ENCODE measurements around the gene PTPRG. TPM values are rescaled to one million over a fixed set of nuclear protein-coding genes. Genes with fewer than 3 reads are reported as not detected.

PTPRG gene
- total and polyA plus RNA-seq, 10 of the 15 experiments (the other 5 are each of a cell fraction or from before 2014, with no cell fraction given) = 0.29 to 20.7 (median 1.4) TPM

DNA sequence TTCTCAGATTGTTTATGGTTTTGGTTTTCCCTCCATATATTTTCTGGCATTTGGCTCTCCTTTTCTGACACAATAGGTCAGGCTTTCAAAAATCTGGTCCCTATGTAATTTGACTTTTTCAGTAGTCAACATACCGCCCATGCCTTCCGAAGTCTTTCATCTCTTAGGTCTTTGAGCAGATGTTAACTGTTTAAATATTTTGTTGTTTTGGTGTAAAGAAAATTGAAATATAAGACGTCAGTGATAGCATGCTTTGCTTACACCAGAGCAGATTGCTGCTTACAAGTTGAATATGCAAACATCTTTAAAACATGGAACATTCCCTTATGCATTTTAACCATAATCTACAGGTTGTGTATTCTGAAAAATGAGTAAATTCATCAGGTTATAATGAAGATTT is 233.0 kb downstream of the PTPRG start:
- SMC1A ChIA-PET (ENCODE audit: uncharacterized antibody, unreplicated experiment) = interaction anchor here (2.1 kb wide), 1 partner anchor 11 kb away, joined by 9 read pairs; no protein-coding TSS in a partner anchor
- in situ Hi-C loops (cut with MboI) = no loop called here

DNA sequence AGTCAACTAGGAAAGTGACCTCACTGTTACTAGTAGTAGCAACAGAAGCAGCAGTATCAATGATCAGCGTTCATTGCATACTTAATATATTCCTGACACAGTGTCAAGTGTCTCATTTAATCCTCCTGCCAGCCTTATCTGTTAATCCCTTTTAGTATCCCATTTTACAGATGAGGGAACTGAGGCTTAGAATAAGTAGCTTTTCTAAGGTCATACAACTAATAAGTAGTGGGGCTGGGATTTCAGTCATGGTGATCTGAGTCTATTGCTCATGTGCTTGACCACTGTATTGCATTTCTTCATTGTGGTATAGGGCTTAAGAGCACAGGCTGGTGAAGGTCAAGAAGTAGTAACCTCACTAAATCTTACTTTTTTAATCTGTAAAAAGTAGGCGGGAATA is 233.6 kb downstream of the PTPRG start:
- no peaks in the 10 kb centered on the region for H4K20me1 ChIP-seq (ENCODE audit: control insufficient read depth, insufficient read depth)
- no TSS peak for BruUV-seq (replicated peaks)
- H3K4me3 ChIP-seq = no peak overlapping the region
- TF ChIP-seq KLF5 (IDR thresholded peaks at IDR 0.05; ENCODE audit: partially characterized antibody) = no peak
- TF ChIP-seq WRNIP1 (IDR thresholded peaks at IDR 0.05; ENCODE audit: borderline replicate concordance, low read depth, low read length) = no peak
- no peak for TF ChIP-seq CHD2 (IDR thresholded peaks at IDR 0.05; ENCODE audit: borderline replicate concordance, low read depth, low read length)
- no peak for TF ChIP-seq SREBF1 (IDR thresholded peaks at IDR 0.05; ENCODE audit: low read length)
- H2AFZ ChIP-seq (ENCODE audit: control insufficient read depth, low read depth, low read length) = no peak overlapping the region
- no peaks in the 10 kb centered on the region; a peak in 2 of 4 replicates for H3K27me3 ChIP-seq (replicated peaks in 1 of 2; ENCODE audit: control insufficient read depth in 2 of 2, insufficient read depth in 2 of 2, low read length in 1 of 2)
- intact Hi-C loops (cut with micrococcal nuclease; ENCODE audit: unreplicated experiment) (no loop called here), in situ Hi-C loops (cut with MboI) (no loop called here)
- no peak overlapping the region for H3K9ac ChIP-seq (ENCODE audit: control insufficient read depth, insufficient read depth, low read length)
- ChIA-PET SMC1A (ENCODE audit: uncharacterized antibody, unreplicated experiment) (interaction anchor here (2.0 to 2.1 kb wide), 2 partner anchors 11 to 19 kb away, joined by 7 to 9 read pairs; no protein-coding TSS in a partner anchor), POLR2A (no interaction called here), CTCF (no interaction called here), RAD21 (ENCODE audit: unreplicated experiment) (no interaction called here)
- no peaks in the 10 kb centered on the region for H3K36me3 ChIP-seq (ENCODE audit: control insufficient read depth in 2 of 2, insufficient read depth in 2 of 2, low read length in 1 of 2)
- FAIRE-seq (no peak), DNase-seq (ENCODE audit: low read depth, low spot score) (no peak), ATAC-seq (no peak)
- no peak overlapping the region for H3K4me2 ChIP-seq (ENCODE audit: control insufficient read depth, insufficient read depth)
- H3K79me2 ChIP-seq (ENCODE audit: control insufficient read depth, insufficient read depth, low read length) = no peaks in the 10 kb centered on the region
- H3K27ac ChIP-seq (ENCODE audit: control insufficient read depth, insufficient read depth) = no peak overlapping the region
- WGBS (ENCODE audit: insufficient coverage, insufficient replicate concordance, low lambda C conversion rate, missing lambda C conversion rate) = 50% methylated on average over 2 of the region's 2 CpGs
- H3K9me3 ChIP-seq (replicated peaks; ENCODE audit: control insufficient read depth, insufficient read depth, low read length) = no peaks in the 10 kb centered on the region
- no peaks in the 10 kb centered on the region for H3K4me1 ChIP-seq (ENCODE audit: control insufficient read depth, insufficient read depth, low read length)

More for the DNA sequence above, 233.0 kb downstream of the PTPRG start:
- ChIA-PET POLR2A (no interaction called here), RAD21 (ENCODE audit: unreplicated experiment) (no interaction called here), CTCF (no interaction called here)
- DNase-seq (ENCODE audit: low read depth, low spot score) (no peak), FAIRE-seq (no peak), ATAC-seq (no peak)
- H3K9ac ChIP-seq (ENCODE audit: control insufficient read depth, insufficient read depth, low read length) = no peak overlapping the region
- WGBS (ENCODE audit: insufficient coverage, insufficient replicate concordance, low lambda C conversion rate, missing lambda C conversion rate) = 42% methylated on average over 3 of the region's 3 CpGs
- H3K4me3 ChIP-seq = no peak overlapping the region
- H3K9me3 ChIP-seq (replicated peaks; ENCODE audit: control insufficient read depth, insufficient read depth, low read length) = no peaks in the 10 kb centered on the region
- H3K27me3 ChIP-seq (replicated peaks in 1 of 2; ENCODE audit: control insufficient read depth in 2 of 2, insufficient read depth in 2 of 2, low read length in 1 of 2) = no peaks in the 10 kb centered on the region; a peak in 2 of 4 replicates
- no peaks in the 10 kb centered on the region for H3K79me2 ChIP-seq (ENCODE audit: control insufficient read depth, insufficient read depth, low read length)
- no peaks in the 10 kb centered on the region for H3K4me1 ChIP-seq (ENCODE audit: control insufficient read depth, insufficient read depth, low read length)
- intact Hi-C loops (cut with micrococcal nuclease; ENCODE audit: unreplicated experiment) = no loop called here
- BruUV-seq (replicated peaks) = no TSS peak
- H2AFZ ChIP-seq (ENCODE audit: control insufficient read depth, low read depth, low read length) = no peak overlapping the region
- H3K36me3 ChIP-seq (ENCODE audit: control insufficient read depth in 2 of 2, insufficient read depth in 2 of 2, low read length in 1 of 2) = no peaks in the 10 kb centered on the region
- no peak overlapping the region for H3K27ac ChIP-seq (ENCODE audit: control insufficient read depth, insufficient read depth)
- H4K20me1 ChIP-seq (ENCODE audit: control insufficient read depth, insufficient read depth) = no peaks in the 10 kb centered on the region
- no peak overlapping the region for H3K4me2 ChIP-seq (ENCODE audit: control insufficient read depth, insufficient read depth)
- TF ChIP-seq SP1 (IDR thresholded peaks at IDR 0.05; ENCODE audit: low read depth, low read length) = no peak
- TF ChIP-seq, protein P1, sequence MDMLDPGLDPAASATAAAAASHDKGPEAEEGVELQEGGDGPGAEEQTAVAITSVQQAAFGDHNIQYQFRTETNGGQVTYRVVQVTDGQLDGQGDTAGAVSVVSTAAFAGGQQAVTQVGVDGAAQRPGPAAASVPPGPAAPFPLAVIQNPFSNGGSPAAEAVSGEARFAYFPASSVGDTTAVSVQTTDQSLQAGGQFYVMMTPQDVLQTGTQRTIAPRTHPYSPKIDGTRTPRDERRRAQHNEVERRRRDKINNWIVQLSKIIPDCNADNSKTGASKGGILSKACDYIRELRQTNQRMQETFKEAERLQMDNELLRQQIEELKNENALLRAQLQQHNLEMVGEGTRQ (IDR thresholded peaks at IDR 0.05; ENCODE audit: borderline replicate concordance, low read depth, low read length) = no peak
- no peak for TF ChIP-seq CHD4 (IDR thresholded peaks at IDR 0.05)
- TF ChIP-seq ATF7 (IDR thresholded peaks at IDR 0.05; ENCODE audit: low read depth) = no peak
